ENCODE results near the gene FAM174A.

Gene FAM174A

DNA sequence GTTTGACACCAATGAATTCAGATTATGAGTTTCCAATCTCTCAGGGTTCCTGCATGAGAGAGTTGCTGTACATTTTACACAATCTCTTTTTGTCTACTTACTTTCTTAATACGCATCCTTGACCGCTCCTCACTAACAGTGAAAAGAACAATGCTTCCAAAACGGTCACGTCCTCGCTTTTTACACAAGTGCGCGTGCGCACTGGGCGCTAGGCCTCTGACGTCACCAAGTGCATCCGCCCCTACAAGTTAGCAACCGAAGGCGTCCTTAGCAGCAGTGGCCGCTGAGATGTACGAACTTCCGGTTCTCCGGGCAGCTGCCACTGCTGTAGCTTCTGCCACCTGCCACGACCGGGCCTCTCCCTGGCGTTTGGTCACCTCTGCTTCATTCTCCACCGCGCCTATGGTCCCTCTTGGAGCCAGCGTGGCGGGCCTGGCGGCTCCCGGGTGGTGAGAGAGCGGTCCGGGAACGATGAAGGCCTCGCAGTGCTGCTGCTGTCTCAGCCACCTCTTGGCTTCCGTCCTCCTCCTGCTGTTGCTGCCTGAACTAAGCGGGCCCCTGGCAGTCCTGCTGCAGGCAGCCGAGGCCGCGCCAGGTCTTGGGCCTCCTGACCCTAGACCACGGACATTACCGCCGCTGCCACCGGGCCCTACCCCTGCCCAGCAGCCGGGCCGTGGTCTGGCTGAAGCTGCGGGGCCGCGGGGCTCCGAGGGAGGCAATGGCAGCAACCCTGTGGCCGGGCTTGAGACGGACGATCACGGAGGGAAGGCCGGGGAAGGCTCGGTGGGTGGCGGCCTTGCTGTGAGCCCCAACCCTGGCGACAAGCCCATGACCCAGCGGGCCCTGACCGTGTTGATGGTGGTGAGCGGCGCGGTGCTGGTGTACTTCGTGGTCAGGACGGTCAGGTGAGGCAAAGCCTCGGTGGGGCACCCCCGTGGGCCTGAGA is at the start of gene FAM174A:
FAM174A (plus strand) TSS at position 315 of the 946 bp plus-strand sequence; CDS start at position 472, 157 bp downstream.
- DNase-seq = peak; percentile 76

- DNase-seq = no peak
These were observed 41.2 kb upstream of the FAM174A start for GRCh38 chr5:100493996-100494395.

GRCh38 chr5:100496296-100496695 is 38.9 kb upstream of the FAM174A start:
- DNase-seq = peak; percentile 36

DNA sequence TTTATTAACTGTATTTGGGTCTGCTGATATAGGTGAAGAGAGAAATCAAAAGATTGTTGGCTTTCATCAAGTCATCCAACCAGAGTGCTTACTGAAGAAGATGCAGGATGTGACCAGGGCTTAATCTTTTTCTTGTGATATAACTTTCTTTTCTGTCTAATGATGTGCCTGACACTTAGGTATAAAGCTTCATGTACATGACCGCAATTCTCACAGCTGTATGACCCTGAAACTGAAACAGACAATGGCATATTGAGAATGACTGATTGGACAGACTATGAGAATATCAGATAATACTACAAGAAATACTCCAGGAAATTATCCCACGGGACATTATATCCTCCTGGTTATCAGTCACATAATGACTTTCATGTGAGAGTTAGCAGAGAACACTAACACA is 32.5 kb upstream of the FAM174A start:
- DNase-seq = no peak

GRCh38 chr5:100505984-100506670 is 29.0 kb upstream of the FAM174A start:
- DNase-seq = no peak

DNA sequence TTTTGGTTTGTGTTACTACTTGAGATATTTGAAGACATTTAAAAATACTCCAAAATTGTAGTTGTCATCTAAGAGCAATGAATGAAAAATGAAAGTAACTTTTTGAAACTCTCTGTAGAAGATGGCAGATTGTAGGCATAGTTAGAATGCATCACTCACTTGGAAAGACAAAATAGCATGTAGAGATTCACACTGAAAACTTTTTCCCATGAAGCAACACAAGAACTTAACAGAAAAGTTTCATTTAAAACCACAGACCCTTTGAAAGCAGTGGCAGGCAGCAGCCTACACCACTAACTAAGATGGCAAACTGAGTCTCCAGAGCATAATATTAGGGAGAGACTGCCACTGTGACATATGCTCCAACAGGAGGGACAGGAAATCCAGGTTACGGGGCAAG is 18.9 kb upstream of the FAM174A start:
- DNase-seq = no peak

- DNase-seq = peak; percentile 93
These were observed 17.7 kb upstream of the FAM174A start for GRCh38 chr5:100517301-100517974.

DNA sequence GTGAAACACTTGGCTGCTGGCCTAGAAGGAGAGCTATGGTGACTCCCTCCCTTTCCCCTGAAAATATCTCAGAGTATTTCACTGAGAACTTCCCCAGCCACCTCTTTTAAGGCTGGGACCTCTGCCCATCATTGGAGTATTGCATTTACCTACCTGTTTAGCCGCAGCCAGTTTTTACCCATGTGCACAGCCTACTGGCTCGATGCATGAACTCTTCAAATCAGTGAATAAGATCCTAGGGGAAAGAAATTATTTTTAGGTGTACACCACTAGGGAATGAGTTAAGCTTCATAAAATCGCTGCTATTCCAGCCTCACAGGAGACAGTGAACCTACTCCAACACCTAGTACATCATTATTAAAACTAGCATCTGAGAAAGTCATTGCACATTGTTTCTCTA is 16.8 kb upstream of the FAM174A start:
- DNase-seq = no peak

DNA sequence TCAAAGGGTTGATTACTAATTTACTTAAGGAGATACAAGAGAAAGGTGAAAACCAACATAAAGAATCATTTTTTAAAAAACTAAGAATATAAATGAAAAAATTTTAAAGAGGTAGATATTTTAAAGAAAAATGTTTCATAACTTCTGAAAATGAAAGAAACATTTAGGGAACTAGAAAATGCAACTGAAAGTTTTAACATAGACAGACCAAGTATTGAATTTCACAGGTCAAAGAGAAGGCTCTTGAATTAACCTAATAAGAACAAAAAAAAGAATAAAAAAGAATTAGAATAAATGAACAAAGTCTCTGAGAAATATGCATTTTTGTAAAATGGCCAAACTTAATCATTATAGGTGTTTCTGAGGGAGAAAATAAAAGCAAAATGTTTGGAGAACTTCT is 16.1 kb upstream of the FAM174A start:
- no peak for DNase-seq

GRCh38 chr5:100520348-100520747 is 14.8 kb upstream of the FAM174A start:
- DNase-seq = no peak

DNA sequence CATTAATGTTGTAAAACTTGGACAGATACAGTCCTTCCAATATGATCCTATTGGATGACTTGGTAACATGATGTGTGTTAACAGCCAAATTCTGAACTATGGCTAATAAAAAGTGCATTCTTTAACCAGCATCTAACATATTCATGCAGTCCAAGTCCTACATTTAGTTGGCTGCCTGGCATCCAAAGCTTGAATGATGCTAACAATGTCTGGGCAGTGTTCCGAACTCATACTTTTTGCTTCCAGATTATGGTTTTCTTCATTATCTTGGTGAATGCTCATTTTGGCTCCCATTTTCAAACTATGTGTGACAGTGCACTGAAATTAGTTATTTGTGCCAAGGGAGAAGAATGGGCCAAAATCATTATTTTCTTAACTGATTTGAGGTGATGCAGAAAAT is 2.8 kb downstream of the FAM174A start:
- DNase-seq = no peak

GRCh38 chr5:100539519-100539918 is 4.3 kb downstream of the FAM174A start:
- DNase-seq = no peak

- DNase-seq = no peak
These were observed 6.9 kb downstream of the FAM174A start for GRCh38 chr5:100542086-100542485.

- DNase-seq = no peak
These were observed 10.8 kb downstream of the FAM174A start for GRCh38 chr5:100546001-100546400.

DNA sequence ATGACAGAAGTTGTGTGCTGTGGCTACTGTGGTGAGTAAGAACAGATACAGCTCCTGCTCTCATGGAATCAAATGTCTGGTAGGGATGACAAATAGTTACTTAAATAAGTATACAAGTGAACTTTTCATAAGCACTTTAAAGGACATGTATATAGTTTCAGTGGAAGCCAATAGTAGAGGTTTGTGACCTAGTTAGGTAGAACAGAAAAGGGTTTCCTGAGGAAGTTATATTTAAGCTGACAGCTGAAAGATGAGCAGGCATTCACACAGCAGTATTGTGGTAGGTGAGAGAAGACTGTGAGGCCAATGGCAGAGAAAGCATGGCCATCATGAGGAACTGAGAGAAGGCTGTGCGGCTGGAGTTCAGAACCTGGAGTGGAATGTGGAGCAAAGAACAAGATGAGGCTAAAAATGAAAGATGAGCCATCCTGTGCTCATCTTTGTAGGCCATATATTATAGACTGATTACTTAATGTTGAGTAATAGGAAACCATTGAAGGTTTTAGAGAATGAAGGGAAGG is 15.4 kb downstream of the FAM174A start:
- DNase-seq = no peak

- no peak for DNase-seq
These were observed 16.0 kb downstream of the FAM174A start for GRCh38 chr5:100551183-100551582.

DNA sequence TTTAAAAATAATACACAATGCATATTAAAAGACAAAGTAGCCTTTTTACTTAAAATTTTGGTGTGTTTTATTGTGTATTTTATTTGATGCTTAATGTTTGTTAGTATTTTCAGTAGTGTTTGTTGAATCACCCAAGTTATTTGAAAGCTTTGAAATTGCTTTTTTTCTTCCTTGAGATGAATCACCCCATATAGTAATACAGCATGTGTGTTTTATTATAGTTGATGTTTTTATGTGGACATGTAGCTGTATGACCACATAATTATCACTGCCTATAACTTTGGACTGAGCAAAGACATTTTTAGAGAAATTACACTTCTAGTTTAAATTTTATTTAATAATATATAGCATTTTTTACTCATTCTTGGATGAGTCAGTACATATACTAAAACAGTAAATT is 18.0 kb downstream of the FAM174A start:
- no peak for DNase-seq

- no peak for DNase-seq
These were observed 25.7 kb downstream of the FAM174A start for GRCh38 chr5:100560860-100561259.

DNA sequence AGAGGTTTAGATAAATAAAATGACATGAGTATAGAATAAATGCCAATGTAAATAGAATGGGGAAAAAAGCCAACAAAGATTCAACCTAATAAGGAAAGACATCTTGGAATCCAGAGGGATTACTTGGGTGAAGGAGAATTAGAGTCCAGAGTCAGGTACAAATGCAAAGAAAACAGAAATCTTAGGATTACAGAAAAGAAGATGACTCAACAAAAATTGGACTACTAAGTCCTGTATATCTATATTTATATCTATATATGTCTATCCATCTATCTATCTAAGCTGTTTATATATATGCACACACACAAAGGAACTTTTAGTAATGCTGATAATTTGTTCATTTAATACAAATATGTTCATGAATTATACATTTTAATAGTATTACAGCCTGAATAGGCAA is 27.6 kb downstream of the FAM174A start:
- DNase-seq = no peak

- DNase-seq = no peak
These were observed 31.4 kb downstream of the FAM174A start for GRCh38 chr5:100566382-100567141.

DNA sequence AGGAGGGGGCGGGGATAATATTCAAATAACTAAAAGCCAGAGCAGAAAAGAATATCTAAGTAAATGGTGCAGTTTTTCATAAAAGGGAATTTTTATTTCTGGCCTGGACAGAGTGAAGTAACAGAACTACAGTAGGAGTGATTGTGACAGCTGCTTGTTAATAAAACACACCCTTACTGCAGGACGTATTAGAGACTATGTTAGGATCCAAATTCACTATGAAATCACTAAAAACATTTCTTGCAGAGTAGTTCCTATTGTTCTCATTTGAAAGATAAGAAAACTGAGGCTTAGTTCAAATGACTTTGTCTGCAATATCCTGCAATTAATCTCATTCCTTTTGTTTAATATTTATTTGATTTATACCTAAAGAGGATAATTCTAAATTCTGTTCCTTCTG is 39.5 kb downstream of the FAM174A start:
- no peak for DNase-seq

- DNase-seq = no peak
These were observed 40.6 kb downstream of the FAM174A start for GRCh38 chr5:100575815-100576214.

Data from NCI-H510A (cell line).